H9 (cell line): ENCODE data around the gene TEX44. TPM values are rescaled to one million over a fixed set of nuclear protein-coding genes. Genes with fewer than 3 reads are reported as not detected.

Experiments used
- DNase-seq: peaks from one replicate; pipeline ENCODE4 v3.0.0-alpha.2; 2017
- H2AFZ ChIP-seq: one replicate; pipeline ENCODE4 v1.6.1; 2013; ENCODE audit warnings: mild to moderate bottlenecking, low read length, control low read depth, moderate library complexity
- H2AK5ac ChIP-seq: 2 replicates; pipeline ENCODE4 v1.6.1; 2013; ENCODE audit warnings: low read length, control low read depth, mixed read lengths; ENCODE audit not compliant: insufficient read length
- H2BK120ac ChIP-seq: one replicate; pipeline ENCODE4 v1.6.1; 2013; ENCODE audit warnings: low read depth, mild to moderate bottlenecking, low read length, control low read depth, inconsistent platforms; ENCODE audit not compliant: poor library complexity, severe bottlenecking
- H2BK12ac ChIP-seq: 2 replicates; pipeline ENCODE4 v1.6.1; 2013; ENCODE audit warnings: low read length, control low read depth, mixed read lengths, low read depth; ENCODE audit not compliant: insufficient read length
- H2BK15ac ChIP-seq: 2 replicates; pipeline ENCODE4 v1.6.1; 2013; ENCODE audit warnings: low read depth, low read length, control low read depth
- H2BK20ac ChIP-seq: one replicate; pipeline ENCODE4 v1.6.1; 2013; ENCODE audit warnings: low read depth, mild to moderate bottlenecking, low read length, control low read depth, inconsistent platforms; ENCODE audit not compliant: poor library complexity, severe bottlenecking
- H2BK5ac ChIP-seq: 2 replicates; pipeline ENCODE4 v1.6.1; 2013; ENCODE audit warnings: low read length, control low read depth, mixed read lengths; ENCODE audit not compliant: insufficient read length
- H3K14ac ChIP-seq: 2 replicates; pipeline ENCODE4 v1.6.1; 2013; ENCODE audit warnings: low read length, control low read depth; ENCODE audit not compliant: insufficient read depth
- H3K18ac ChIP-seq: 2 replicates; pipeline ENCODE4 v1.6.1; 2013; ENCODE audit warnings: low read depth, mild to moderate bottlenecking, mixed read lengths, low read length, control low read depth; ENCODE audit not compliant: insufficient read length
- H3K23ac ChIP-seq: 2 replicates; pipeline ENCODE4 v1.6.1; 2013; ENCODE audit warnings: low read length, control low read depth, mixed read lengths, low read depth; ENCODE audit not compliant: insufficient read length
- H3K23me2 ChIP-seq: 2 replicates; pipeline ENCODE4 v1.6.1; 2013; ENCODE audit warnings: low read depth, mild to moderate bottlenecking, mixed read lengths, low read length, control low read depth; ENCODE audit not compliant: insufficient read length, poor library complexity, severe bottlenecking
- H3K27ac ChIP-seq: 2 replicates; pipeline ENCODE4 v1.5.1; 2013; ENCODE audit warnings: low read length, control low read depth, mixed read lengths, low read depth; ENCODE audit not compliant: insufficient read length
- H3K27me3 ChIP-seq: 2 replicates; pipeline ENCODE4 v1.6.1; 2013; ENCODE audit warnings: low read length, control low read depth, inconsistent platforms; ENCODE audit not compliant: insufficient read depth
- H3K4ac ChIP-seq: 2 replicates; pipeline ENCODE4 v1.6.1; 2013; ENCODE audit warnings: low read depth, mild to moderate bottlenecking, control low read depth, inconsistent platforms, low read length, moderate library complexity
- H3K4me1 ChIP-seq: 2 replicates; pipeline ENCODE4 v1.6.1; 2013; ENCODE audit warnings: low read length, control low read depth, inconsistent platforms; ENCODE audit not compliant: insufficient read depth
- H3K4me2 ChIP-seq: 2 replicates; pipeline ENCODE4 v1.6.1; 2013; ENCODE audit warnings: low read length, control low read depth, mixed read lengths; ENCODE audit not compliant: insufficient read length, insufficient read depth
- H3K56ac ChIP-seq: 2 replicates; pipeline ENCODE4 v1.6.1; 2013; ENCODE audit warnings: low read depth, mild to moderate bottlenecking, mixed read lengths, low read length, control low read depth; ENCODE audit not compliant: insufficient read length
- H3K79me1 ChIP-seq: 2 replicates; pipeline ENCODE4 v1.6.1; 2013; ENCODE audit warnings: low read depth, mild to moderate bottlenecking, moderate library complexity, low read length, control low read depth, inconsistent platforms; ENCODE audit not compliant: insufficient read depth, poor library complexity, severe bottlenecking
- H3K79me2 ChIP-seq: 2 replicates; pipeline ENCODE4 v1.6.1; 2013; ENCODE audit warnings: low read length, control low read depth, inconsistent platforms; ENCODE audit not compliant: insufficient read depth
- H3K9ac ChIP-seq: 2 replicates; pipeline ENCODE4 v1.6.1; 2013; ENCODE audit warnings: low read length, control low read depth, mixed read lengths; ENCODE audit not compliant: insufficient read length; ENCODE audit errors: extremely low read depth
- H3K9me3 ChIP-seq: one replicate; pipeline ENCODE4 v1.6.1; 2013; ENCODE audit warnings: low read depth, low read length, inconsistent platforms; ENCODE audit not compliant: control insufficient read depth
- H3T11ph ChIP-seq: one replicate; pipeline ENCODE4 v1.6.1; 2013; ENCODE audit warnings: mild to moderate bottlenecking, low read length, control low read depth, inconsistent platforms
- H4K20me1 ChIP-seq: one replicate; pipeline ENCODE4 v1.6.1; 2013; ENCODE audit not compliant: control insufficient read depth, insufficient read length, insufficient read depth
- H4K5ac ChIP-seq: 2 replicates; pipeline ENCODE4 v1.6.1; 2013; ENCODE audit warnings: low read depth, mild to moderate bottlenecking, mixed read lengths, low read length, control low read depth; ENCODE audit not compliant: insufficient read length
- H4K8ac ChIP-seq: replicated peaks from 2 replicates; pipeline ENCODE4 v1.6.1; 2013; ENCODE audit warnings: low read length, control low read depth, mixed read lengths, low read depth; ENCODE audit not compliant: insufficient read length
- H4K91ac ChIP-seq: 2 replicates; pipeline ENCODE4 v1.6.1; 2013; ENCODE audit warnings: low read depth, mild to moderate bottlenecking, moderate library complexity, mixed read lengths, low read length, control low read depth; ENCODE audit not compliant: insufficient read length
- H3K27ac Mint-ChIP-seq, 3 experiments: 2 replicates in 2 of 3; 3 replicates in 1 of 3; pipeline ENCODE4 v1.8.0; 2020 to 2021; ENCODE audit warnings: mixed read lengths in 3 of 3, mild to moderate bottlenecking in 1 of 3, moderate library complexity in 1 of 3
- H3K27me3 Mint-ChIP-seq: 2 replicates; pipeline ENCODE4 v1.8.0; 2021; ENCODE audit warnings: low read depth, mild to moderate bottlenecking, moderate library complexity, mixed read lengths
- H3K36me3 Mint-ChIP-seq, 3 experiments: 2 replicates in 2 of 3; 3 replicates in 1 of 3; pipeline ENCODE4 v1.8.0; 2020 to 2021; ENCODE audit warnings: low read depth in 3 of 3, mixed read lengths in 3 of 3; ENCODE audit not compliant: insufficient read depth in 1 of 3
- H3K4me1 Mint-ChIP-seq, 2 experiments: 2 replicates each; pipeline ENCODE4 v1.8.0; 2020; ENCODE audit warnings: mixed read lengths in 2 of 2
- H3K4me3 Mint-ChIP-seq, 2 experiments: 2 replicates in 1 of 2; 3 replicates in 1 of 2; pipeline ENCODE4 v1.8.0; 2020 to 2021; ENCODE audit warnings: mild to moderate bottlenecking in 2 of 2, mixed read lengths in 2 of 2, moderate library complexity in 1 of 2
- H3K9me3 Mint-ChIP-seq, 2 experiments: 2 replicates in 1 of 2; 3 replicates in 1 of 2; pipeline ENCODE4 v1.8.0; 2020; ENCODE audit warnings: mild to moderate bottlenecking in 2 of 2, mixed read lengths in 2 of 2, moderate library complexity in 1 of 2
- WGBS: extraction: QIAGEN DNeasy Blood & Tissue Kit; methylation state at CpG from one replicate; pipeline ENCODE4 v1.1.7; 2013; ENCODE audit warnings: missing lambda C conversion rate, low lambda C conversion rate, mixed read lengths; ENCODE audit not compliant: insufficient read length; ENCODE audit errors: extremely low coverage; 5-methylcytosine and 5-hydroxymethylcytosine counted together
- total RNA-seq: library from RNA; stranded (reverse); gene quantifications from 2 replicates; pipeline ENCODE4 v1.2.1, GENCODE V29; 2021
- TF ChIP-seq, protein P1 (sequence below): fragments of 200-600 bp; sonication (generic); conservative IDR thresholded peaks from 3 replicates; pipeline ENCODE4 v1.8.0; 2021; ENCODE audit warnings: antibody characterized with exemption, mild to moderate bottlenecking

TEX44 gene
- total RNA-seq, 1 experiment from 2014 or later = not detected

DNA sequence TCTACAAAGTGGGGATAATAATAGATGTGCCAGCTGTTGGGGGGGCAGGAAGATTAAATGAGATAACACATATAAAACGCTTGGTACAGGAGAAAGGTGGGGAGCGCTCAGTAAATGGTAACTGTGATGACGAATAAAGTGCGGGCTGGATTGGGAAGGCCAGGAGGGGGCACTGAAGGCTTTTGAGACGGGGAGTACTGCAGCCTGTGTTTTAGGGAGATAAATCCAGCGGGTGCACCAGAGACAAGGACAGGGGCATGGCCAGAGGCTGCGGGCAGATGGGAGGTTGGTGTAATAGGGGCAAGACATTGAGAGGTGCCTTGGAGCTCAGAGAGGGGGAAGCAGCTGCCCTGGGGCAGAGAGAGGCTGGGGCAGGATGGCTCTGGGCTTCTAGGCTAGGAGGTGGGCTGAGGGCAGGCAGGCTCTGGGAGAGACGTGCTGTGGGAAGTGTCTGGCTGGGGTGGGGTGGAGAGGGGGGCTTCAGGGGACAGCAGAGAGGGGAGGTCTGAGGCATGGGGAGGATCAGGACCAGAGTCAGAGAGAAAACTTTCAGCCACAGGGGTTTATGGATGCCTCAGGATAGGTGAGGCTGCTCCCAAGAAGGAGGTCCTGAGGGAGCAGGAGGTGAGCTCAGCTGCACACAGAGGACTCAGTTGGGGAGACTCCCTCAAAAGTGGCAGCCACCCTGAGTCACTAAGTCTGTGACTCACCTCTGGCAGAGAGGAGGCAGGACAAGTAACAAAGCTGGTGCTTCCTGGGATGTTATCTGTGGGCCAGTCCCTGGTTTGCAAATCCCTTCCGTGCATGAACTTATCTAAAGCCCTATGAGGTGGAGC, 18.8 kb downstream of the TEX44 start:
- H2AK5ac ChIP-seq = no peak overlapping the region
- peak overlapping the region; percentile 85 for H3K18ac ChIP-seq
- H4K5ac ChIP-seq = no peak overlapping the region
- H3K27ac Mint-ChIP-seq = peak overlapping the region in 2 of 3 experiments; percentile 89 to 99; a peak in 4 of 7 replicates
- H3K4me3 Mint-ChIP-seq = peak overlapping the region in 1 of 2 experiments; percentile 52; a peak in 1 of 5 replicates
- H4K20me1 ChIP-seq = no peaks in the 10 kb centered on the region
- no peaks in the 10 kb centered on the region for H3K79me1 ChIP-seq
- H3K9me3 Mint-ChIP-seq = no peaks in the 10 kb centered on the region; a peak in 1 of 5 replicates
- no peak overlapping the region for H3K9ac ChIP-seq
- H2BK20ac ChIP-seq = peak overlapping the region; percentile 78
- H3K4me1 ChIP-seq = 0 out of 2 replicates have a peak, but pooled peaks cover 2% of the 10 kb centered on the region
- H3K56ac ChIP-seq = no peak overlapping the region
- WGBS = no CpG with 5 or more reads among the region's 9 CpGs
- H3K23me2 ChIP-seq = peaks cover 13% of the 10 kb centered on the region
- peaks cover 42 to 45% of the 10 kb centered on the region in 2 experiments for H3K4me1 Mint-ChIP-seq
- no peak overlapping the region for H3T11ph ChIP-seq
- H3K27me3 ChIP-seq = no peaks in the 10 kb centered on the region
- H3K9me3 ChIP-seq = no peaks in the 10 kb centered on the region
- H3K27me3 Mint-ChIP-seq = no peaks in the 10 kb centered on the region; the same call in 1 of the 2 replicates
- H2BK15ac ChIP-seq = no peak overlapping the region
- peak overlapping the region; percentile 24 for H2BK120ac ChIP-seq
- no peak overlapping the region for H2AFZ ChIP-seq
- no peak overlapping the region for H3K4me2 ChIP-seq
- peak overlapping the region; percentile 35 for H2BK12ac ChIP-seq
- no peak overlapping the region for H3K27ac ChIP-seq
- H3K79me2 ChIP-seq = no peaks in the 10 kb centered on the region
- H3K4ac ChIP-seq = no peak overlapping the region; the same call in 1 of the 2 replicates
- H4K91ac ChIP-seq = no peak overlapping the region
- peak overlapping the region; percentile 70; the same call in 1 of the 2 replicates for H3K14ac ChIP-seq
- H2BK5ac ChIP-seq = no peak overlapping the region
- DNase-seq = peak; percentile 84
- no peaks in the 10 kb centered on the region for H3K36me3 Mint-ChIP-seq
- TF ChIP-seq, protein P1, sequence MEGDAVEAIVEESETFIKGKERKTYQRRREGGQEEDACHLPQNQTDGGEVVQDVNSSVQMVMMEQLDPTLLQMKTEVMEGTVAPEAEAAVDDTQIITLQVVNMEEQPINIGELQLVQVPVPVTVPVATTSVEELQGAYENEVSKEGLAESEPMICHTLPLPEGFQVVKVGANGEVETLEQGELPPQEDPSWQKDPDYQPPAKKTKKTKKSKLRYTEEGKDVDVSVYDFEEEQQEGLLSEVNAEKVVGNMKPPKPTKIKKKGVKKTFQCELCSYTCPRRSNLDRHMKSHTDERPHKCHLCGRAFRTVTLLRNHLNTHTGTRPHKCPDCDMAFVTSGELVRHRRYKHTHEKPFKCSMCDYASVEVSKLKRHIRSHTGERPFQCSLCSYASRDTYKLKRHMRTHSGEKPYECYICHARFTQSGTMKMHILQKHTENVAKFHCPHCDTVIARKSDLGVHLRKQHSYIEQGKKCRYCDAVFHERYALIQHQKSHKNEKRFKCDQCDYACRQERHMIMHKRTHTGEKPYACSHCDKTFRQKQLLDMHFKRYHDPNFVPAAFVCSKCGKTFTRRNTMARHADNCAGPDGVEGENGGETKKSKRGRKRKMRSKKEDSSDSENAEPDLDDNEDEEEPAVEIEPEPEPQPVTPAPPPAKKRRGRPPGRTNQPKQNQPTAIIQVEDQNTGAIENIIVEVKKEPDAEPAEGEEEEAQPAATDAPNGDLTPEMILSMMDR = peak; percentile 66
- no peak overlapping the region for H3K23ac ChIP-seq
- H4K8ac ChIP-seq = no peak overlapping the region
